Panc1 (cell line): Measurements from ENCODE around the gene CRISPLD2. TPM values are rescaled to one million over a fixed set of nuclear protein-coding genes. Genes with fewer than 3 reads are reported as not detected.

ENCODE experiments used
- ATAC-seq: fragments of 200-7000 bp; cut with Tn5 transposase; 2 replicates; pipeline ENCODE4 v1.9.1; 2020; ENCODE audit warnings: mild to moderate bottlenecking, moderate library complexity
- BruUV-seq: library from RNA; stranded (reverse); fragments of 400-500 nt; replicated peaks from 2 replicates; lab custom pipeline; 2021; lab: Mats Ljungman, UMichigan
- CTCF ChIA-PET: fragments of 300-600 bp; sonication (Branson Sonifier 250); formaldehyde crosslinking; loops from one replicate; lab custom pipeline; 2022; ENCODE audit warnings: antibody characterized with exemption; lab: Charles Lee
- POLR2A ChIA-PET: fragments of 300-600 bp; sonication (Branson Sonifier 250); formaldehyde crosslinking; loops from one replicate; lab custom pipeline; 2022; ENCODE audit warnings: antibody characterized with exemption; lab: Charles Lee
- DNase-seq: peaks from one replicate; pipeline ENCODE4 v3.0.0-alpha.2; 2010; ENCODE audit warnings: low read depth, low spot score
- H3K27ac ChIP-seq: 2 replicates; pipeline ENCODE4 v1.5.1; 2011; ENCODE audit warnings: mild to moderate bottlenecking, low read length, inconsistent platforms
- H3K27me3 ChIP-seq: fragments of 200-500 bp; sonication (Bioruptor generic); 2 replicates; pipeline ENCODE4 v1.6.0; 2014; ENCODE audit warnings: low read length, inconsistent platforms; ENCODE audit not compliant: control insufficient read depth, insufficient read depth
- H3K36me3 ChIP-seq: fragments of 200-500 bp; sonication (Bioruptor generic); 2 replicates; pipeline ENCODE4 v1.5.1; 2014; ENCODE audit warnings: inconsistent platforms, mild to moderate bottlenecking, low read length, moderate library complexity; ENCODE audit not compliant: control insufficient read depth, insufficient read depth
- H3K4me1 ChIP-seq: 2 replicates; pipeline ENCODE4 v1.5.1; 2011; ENCODE audit warnings: inconsistent platforms, mild to moderate bottlenecking, low read length, moderate library complexity; ENCODE audit not compliant: control insufficient read depth, insufficient read depth
- H3K4me3 ChIP-seq, 2 experiments: 2 replicates each; pipeline ENCODE4 v1.5.1; 2011 to 2012; ENCODE audit warnings: low read depth in 2 of 2, low read length in 2 of 2, mild to moderate bottlenecking in 2 of 2, inconsistent platforms in 1 of 2, moderate library complexity in 1 of 2
- H3K9me3 ChIP-seq: fragments of 200-500 bp; sonication (Bioruptor generic); 2 replicates; pipeline ENCODE4 v1.5.1; 2014; ENCODE audit warnings: low read depth, mild to moderate bottlenecking, inconsistent platforms, low read length, moderate library complexity; ENCODE audit not compliant: control insufficient read depth, insufficient read depth
- POLR2AphosphoS5 ChIP-seq: IDR thresholded peaks from 2 replicates; pipeline ENCODE4 v1.6.1; 2012; ENCODE audit warnings: mild to moderate bottlenecking, low read depth, low read length, moderate library complexity
- SIN3A ChIP-seq: IDR thresholded peaks from 2 replicates; pipeline ENCODE4 v1.6.1; 2012; ENCODE audit warnings: low read depth, mild to moderate bottlenecking, low read length, moderate library complexity, borderline replicate concordance; ENCODE audit not compliant: insufficient read depth
- TCF7L2 ChIP-seq: IDR thresholded peaks from 2 replicates; pipeline ENCODE4 v1.6.1; 2011; ENCODE audit warnings: mild to moderate bottlenecking, low read depth, low read length, inconsistent platforms
- in situ Hi-C: cut with HindIII; loops from 2 replicates; pipeline ENCODE4 v1.10.0; 2016; ENCODE audit warnings: low sequenced_read_pairs, low pct_unique_long_range_greater_than_20kb
- intact Hi-C: fragments of 100-400 bp; cut with micrococcal nuclease; formaldehyde crosslinking; loops from one replicate; pipeline ENCODE4 v1.10.0; 2022; ENCODE audit not compliant: unreplicated experiment
- total RNA-seq: library from RNA; stranded (reverse); gene quantifications from one replicate; pipeline ENCODE4 v1.2.1, GENCODE V29; 2021; ENCODE audit not compliant: unreplicated experiment
- TF ChIP-seq, protein P1 (sequence below), 2 experiments: IDR thresholded peaks; 2 replicates each; pipeline ENCODE4 v1.6.1; 2011 to 2012; ENCODE audit warnings: low read depth in 2 of 2, control low read depth in 1 of 2, low read length in 1 of 2, mild to moderate bottlenecking in 1 of 2, moderate library complexity in 1 of 2; ENCODE audit not compliant: insufficient read depth in 1 of 2
- TF ChIP-seq, protein P2 (sequence below): fragments of 450-650 bp; IDR thresholded peaks from 2 replicates; pipeline ENCODE4 v1.5.1; 2017; ENCODE audit warnings: mild to moderate bottlenecking

The CRISPLD2 gene
- total RNA-seq, 1 experiment from 2014 or later, result 12.9 TPM

GRCh38 chr16:84890427-84890826 is 70.6 kb downstream of the CRISPLD2 start:
- Histone ChIP-seq H3K27me3 (no peaks in the 10 kb centered on the region), H3K4me1 (no peaks in the 10 kb centered on the region), H3K36me3 (no peaks in the 10 kb centered on the region), H3K9me3 (no peaks in the 10 kb centered on the region), H3K27ac (no peak overlapping the region), H3K4me3 (no peak overlapping the region)
- in situ Hi-C loops (no loop called here), intact Hi-C loops (no loop called here)
- no peak for DNase-seq
- TF ChIP-seq TCF7L2 (no peak), SIN3A (no peak), POLR2AphosphoS5 (no peak)
- TF ChIP-seq, protein P1, sequence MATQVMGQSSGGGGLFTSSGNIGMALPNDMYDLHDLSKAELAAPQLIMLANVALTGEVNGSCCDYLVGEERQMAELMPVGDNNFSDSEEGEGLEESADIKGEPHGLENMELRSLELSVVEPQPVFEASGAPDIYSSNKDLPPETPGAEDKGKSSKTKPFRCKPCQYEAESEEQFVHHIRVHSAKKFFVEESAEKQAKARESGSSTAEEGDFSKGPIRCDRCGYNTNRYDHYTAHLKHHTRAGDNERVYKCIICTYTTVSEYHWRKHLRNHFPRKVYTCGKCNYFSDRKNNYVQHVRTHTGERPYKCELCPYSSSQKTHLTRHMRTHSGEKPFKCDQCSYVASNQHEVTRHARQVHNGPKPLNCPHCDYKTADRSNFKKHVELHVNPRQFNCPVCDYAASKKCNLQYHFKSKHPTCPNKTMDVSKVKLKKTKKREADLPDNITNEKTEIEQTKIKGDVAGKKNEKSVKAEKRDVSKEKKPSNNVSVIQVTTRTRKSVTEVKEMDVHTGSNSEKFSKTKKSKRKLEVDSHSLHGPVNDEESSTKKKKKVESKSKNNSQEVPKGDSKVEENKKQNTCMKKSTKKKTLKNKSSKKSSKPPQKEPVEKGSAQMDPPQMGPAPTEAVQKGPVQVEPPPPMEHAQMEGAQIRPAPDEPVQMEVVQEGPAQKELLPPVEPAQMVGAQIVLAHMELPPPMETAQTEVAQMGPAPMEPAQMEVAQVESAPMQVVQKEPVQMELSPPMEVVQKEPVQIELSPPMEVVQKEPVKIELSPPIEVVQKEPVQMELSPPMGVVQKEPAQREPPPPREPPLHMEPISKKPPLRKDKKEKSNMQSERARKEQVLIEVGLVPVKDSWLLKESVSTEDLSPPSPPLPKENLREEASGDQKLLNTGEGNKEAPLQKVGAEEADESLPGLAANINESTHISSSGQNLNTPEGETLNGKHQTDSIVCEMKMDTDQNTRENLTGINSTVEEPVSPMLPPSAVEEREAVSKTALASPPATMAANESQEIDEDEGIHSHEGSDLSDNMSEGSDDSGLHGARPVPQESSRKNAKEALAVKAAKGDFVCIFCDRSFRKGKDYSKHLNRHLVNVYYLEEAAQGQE (IDR thresholded peaks at IDR 0.05; ENCODE audit: insufficient read depth in 1 of 2, low read depth in 2 of 2, low read length in 1 of 2), result no peak
- TF ChIP-seq, protein P2, sequence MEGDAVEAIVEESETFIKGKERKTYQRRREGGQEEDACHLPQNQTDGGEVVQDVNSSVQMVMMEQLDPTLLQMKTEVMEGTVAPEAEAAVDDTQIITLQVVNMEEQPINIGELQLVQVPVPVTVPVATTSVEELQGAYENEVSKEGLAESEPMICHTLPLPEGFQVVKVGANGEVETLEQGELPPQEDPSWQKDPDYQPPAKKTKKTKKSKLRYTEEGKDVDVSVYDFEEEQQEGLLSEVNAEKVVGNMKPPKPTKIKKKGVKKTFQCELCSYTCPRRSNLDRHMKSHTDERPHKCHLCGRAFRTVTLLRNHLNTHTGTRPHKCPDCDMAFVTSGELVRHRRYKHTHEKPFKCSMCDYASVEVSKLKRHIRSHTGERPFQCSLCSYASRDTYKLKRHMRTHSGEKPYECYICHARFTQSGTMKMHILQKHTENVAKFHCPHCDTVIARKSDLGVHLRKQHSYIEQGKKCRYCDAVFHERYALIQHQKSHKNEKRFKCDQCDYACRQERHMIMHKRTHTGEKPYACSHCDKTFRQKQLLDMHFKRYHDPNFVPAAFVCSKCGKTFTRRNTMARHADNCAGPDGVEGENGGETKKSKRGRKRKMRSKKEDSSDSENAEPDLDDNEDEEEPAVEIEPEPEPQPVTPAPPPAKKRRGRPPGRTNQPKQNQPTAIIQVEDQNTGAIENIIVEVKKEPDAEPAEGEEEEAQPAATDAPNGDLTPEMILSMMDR, result no peak
- no peak for ATAC-seq
- no TSS peak for BruUV-seq
- ChIA-PET CTCF (no interaction called here), POLR2A (no interaction called here)

- H3K27ac ChIP-seq, result no peak overlapping the region
- DNase-seq (no peak), ATAC-seq (no peak)
- ChIA-PET CTCF (no interaction called here), POLR2A (no interaction called here)
- no peaks in the 10 kb centered on the region for H3K9me3 ChIP-seq
- no peaks in the 10 kb centered on the region for H3K36me3 ChIP-seq
- no peak overlapping the region for H3K4me3 ChIP-seq
- TF ChIP-seq SIN3A (no peak), TCF7L2 (no peak), POLR2AphosphoS5 (no peak)
- TF ChIP-seq, protein P2, result no peak
- TF ChIP-seq, protein P1 (IDR thresholded peaks at IDR 0.05; ENCODE audit: insufficient read depth in 1 of 2, low read depth in 2 of 2, low read length in 1 of 2), result no peak
- H3K27me3 ChIP-seq, result no peaks in the 10 kb centered on the region
- no peaks in the 10 kb centered on the region for H3K4me1 ChIP-seq
- intact Hi-C loops (no loop called here), in situ Hi-C loops (no loop called here)
- BruUV-seq, result no TSS peak
Measured at GRCh38 chr16:84891149-84891795, 71.5 kb downstream of the CRISPLD2 start.
